Measurements from ENCODE around the gene MYO15A. TPM values are rescaled to one million over a fixed set of nuclear protein-coding genes. Genes with fewer than 3 reads are reported as not detected.

The MYO15A gene
- total and polyA plus RNA-seq, 2 experiments from 2014 or later = 1.0 to 2.2 TPM

GRCh38 chr17:18176176-18176575, 67.6 kb downstream of the MYO15A start (continued):
- TF ChIP-seq POLR2AphosphoS5 (IDR thresholded peaks at IDR 0.05; ENCODE audit: low read depth) = no peak

- Histone ChIP-seq H3K4me1 (ENCODE audit: insufficient read depth) (no peaks in the 10 kb centered on the region; the same call in 1 of the 2 replicates), H3K27me3 (ENCODE audit: insufficient read depth) (no peaks in the 10 kb centered on the region), H3F3A (replicated peaks; ENCODE audit: low read depth) (peaks cover 7% of the 10 kb centered on the region), H3K79me2 (replicated peaks; ENCODE audit: insufficient read depth) (no peaks in the 10 kb centered on the region), H4K20me1 (replicated peaks; ENCODE audit: insufficient read depth) (no peaks in the 10 kb centered on the region), H3K9me2 (ENCODE audit: insufficient read depth) (no peaks in the 10 kb centered on the region), H3K27ac (ENCODE audit: low read depth) (no peak overlapping the region), H2AFZ (no peak overlapping the region), H3K4me2 (no peak overlapping the region), H3K4me3 (no peak overlapping the region), H3K36me3 (ENCODE audit: insufficient read depth) (no peaks in the 10 kb centered on the region)
- H3K36me3 Mint-ChIP-seq (ENCODE audit: low read depth) = no peaks in the 10 kb centered on the region
- H3K27me3 Mint-ChIP-seq (ENCODE audit: insufficient read depth, low read depth, poor library complexity) = peaks cover 3% of the 10 kb centered on the region
- H3K27ac Mint-ChIP-seq = no peak overlapping the region
- DNase-seq (ENCODE audit: low spot score) (no peak), ATAC-seq (no peak)
- TF ChIP-seq CTCF (conservative IDR thresholded peaks at IDR 0.05; ENCODE audit: low read depth in 2 of 2) = no peak
- no peak for TF ChIP-seq CREB1 (CRISPR knock-in tag; IDR thresholded peaks at IDR 0.05; ENCODE audit: low read depth)
- TF ChIP-seq ZNF331 (CRISPR knock-in tag; IDR thresholded peaks at IDR 0.05; ENCODE audit: low read depth) = no peak
- TF ChIP-seq ZNF462 (CRISPR knock-in tag; IDR thresholded peaks at IDR 0.05) = no peak
- no peak for TF ChIP-seq JUNB (IDR thresholded peaks at IDR 0.05; ENCODE audit: unreplicated experiment)
- TF ChIP-seq EZH2phosphoT487 (IDR thresholded peaks at IDR 0.05; ENCODE audit: unreplicated experiment) = no peak
- TF ChIP-seq ETS1 (IDR thresholded peaks at IDR 0.05) = no peak
- no peak for TF ChIP-seq ZNF114 (CRISPR knock-in tag; IDR thresholded peaks at IDR 0.05)
- H3K4me3 Mint-ChIP-seq = no peak overlapping the region
- peaks cover 8% of the 10 kb centered on the region; the same call in 2 of the 3 replicates for H3K4me1 Mint-ChIP-seq
- no peaks in the 10 kb centered on the region; the same call in 2 of the 3 replicates for H3K9me3 Mint-ChIP-seq
These were observed 68.6 kb downstream of the MYO15A start for GRCh38 chr17:18177133-18177532.

All from GM23338 (cell line).